SU-DHL-6 (cell line): ENCODE data around the gene NXNL1.

Experiments used
- H2AFZ ChIP-seq: fragments of 200-600 bp; sonication (generic); 2 replicates; pipeline ENCODE4 v1.6.1; 2014; ENCODE audit warnings: low read depth, mild to moderate bottlenecking, moderate library complexity, mixed read lengths, antibody characterized with exemption, low read length; ENCODE audit not compliant: severe bottlenecking
- H3F3A ChIP-seq: fragments of 200-600 bp; shearing (Covaris generic); 2 replicates; pipeline ENCODE4 v1.6.0; 2016; ENCODE audit warnings: antibody characterized with exemption, mild to moderate bottlenecking; ENCODE audit not compliant: insufficient read depth
- H3K27ac ChIP-seq: fragments of 200-600 bp; sonication (generic); 2 replicates; pipeline ENCODE4 v1.5.1; 2016; ENCODE audit warnings: low read depth, mild to moderate bottlenecking, low read length, moderate library complexity, mixed read lengths
- H3K27me3 ChIP-seq: fragments of 200-600 bp; sonication (generic), shearing (Covaris generic); 2 replicates; pipeline ENCODE4 v1.6.0; 2014; ENCODE audit warnings: mild to moderate bottlenecking, low read length
- H3K36me3 ChIP-seq: fragments of 200-600 bp; sonication (generic); 2 replicates; pipeline ENCODE4 v1.6.1; 2014; ENCODE audit warnings: mild to moderate bottlenecking, low read length, mixed read lengths
- H3K4me2 ChIP-seq: fragments of 300-600, 200-600 bp; shearing (Covaris generic), sonication (generic); 2 replicates; pipeline ENCODE4 v1.6.0; 2014; ENCODE audit warnings: low read length, low read depth, mild to moderate bottlenecking; ENCODE audit not compliant: poor library complexity, severe bottlenecking
- H3K4me3 ChIP-seq: fragments of 200-600 bp; sonication (generic); 2 replicates; pipeline ENCODE4 v1.5.1; 2014; ENCODE audit warnings: antibody characterized with exemption, low read length, mild to moderate bottlenecking, mixed read lengths; ENCODE audit not compliant: insufficient read depth, poor library complexity, severe bottlenecking
- H3K79me2 ChIP-seq: fragments of 200-600 bp; sonication (generic); 2 replicates; pipeline ENCODE4 v1.6.1; 2014; ENCODE audit warnings: mild to moderate bottlenecking, low read length, moderate library complexity; ENCODE audit not compliant: insufficient read depth
- H3K9ac ChIP-seq: fragments of 200-600 bp; sonication (generic); 2 replicates; pipeline ENCODE4 v1.7.0; 2014; ENCODE audit warnings: mild to moderate bottlenecking, low read length
- H3K9me2 ChIP-seq: fragments of 200-600 bp; sonication (generic); replicated peaks from 2 replicates; pipeline ENCODE4 v1.6.1; 2014; ENCODE audit warnings: low read length; ENCODE audit not compliant: insufficient read depth
- H3K9me3 ChIP-seq: fragments of 200-600 bp; sonication (generic); 2 replicates; pipeline ENCODE4 v1.6.1; 2014; ENCODE audit warnings: low read length, mixed read lengths; ENCODE audit not compliant: insufficient read depth
- H4K20me1 ChIP-seq: fragments of 200-600 bp; sonication (generic); 2 replicates; pipeline ENCODE4 v1.6.1; 2014; ENCODE audit warnings: low read depth, mild to moderate bottlenecking, antibody characterized with exemption, low read length, moderate library complexity, mixed read lengths
- EZH2phosphoT487 ChIP-seq: fragments of 200-600 bp; sonication (generic), shearing (Covaris generic); conservative IDR thresholded peaks from 2 replicates; pipeline ENCODE4 v1.6.1; 2018; ENCODE audit warnings: mild to moderate bottlenecking, antibody characterized with exemption, low read length, moderate library complexity, mixed read lengths
- TF ChIP-seq, protein P1 (sequence below): fragments of 200-600 bp; sonication (generic); IDR thresholded peaks from one replicate; pipeline ENCODE4 v1.5.1; 2017; ENCODE audit warnings: antibody characterized with exemption, mild to moderate bottlenecking, low read length, moderate library complexity; ENCODE audit not compliant: insufficient read depth, poor library complexity, severe bottlenecking

The NXNL1 gene

DNA sequence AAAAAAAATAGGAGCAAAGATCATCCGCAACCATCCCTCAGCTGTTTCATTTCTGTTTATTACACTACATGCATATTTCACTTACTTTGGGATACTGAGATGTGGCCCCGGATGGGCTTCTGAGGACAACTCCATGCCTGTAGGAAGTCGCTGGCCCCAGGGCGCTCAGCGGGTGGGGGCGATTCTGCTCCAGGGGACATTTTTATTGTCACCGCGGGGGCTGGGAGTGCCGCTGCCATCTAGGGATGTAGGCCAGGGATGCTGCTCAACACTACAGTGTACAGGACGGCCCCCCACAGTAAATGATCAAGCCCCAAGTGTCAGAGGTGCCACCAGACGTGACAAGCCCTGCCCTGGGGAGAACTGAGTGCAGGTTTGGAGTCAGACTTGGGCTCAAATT lies 48.9 kb downstream of the NXNL1 start:
- no peaks in the 10 kb centered on the region for H3K79me2 ChIP-seq
- peaks cover 8% of the 10 kb centered on the region; the same call in 1 of the 2 replicates for H3F3A ChIP-seq
- H3K4me2 ChIP-seq = peak overlapping the region; percentile 52
- H3K9me2 ChIP-seq = no peaks in the 10 kb centered on the region
- no peaks in the 10 kb centered on the region for H3K9me3 ChIP-seq
- H3K4me3 ChIP-seq = no peak overlapping the region
- no peaks in the 10 kb centered on the region for H3K36me3 ChIP-seq
- no peak overlapping the region for H2AFZ ChIP-seq
- no peaks in the 10 kb centered on the region for H3K27me3 ChIP-seq
- no peaks in the 10 kb centered on the region for H4K20me1 ChIP-seq
- peak overlapping the region; percentile 32 for H3K9ac ChIP-seq
- TF ChIP-seq, protein P1, sequence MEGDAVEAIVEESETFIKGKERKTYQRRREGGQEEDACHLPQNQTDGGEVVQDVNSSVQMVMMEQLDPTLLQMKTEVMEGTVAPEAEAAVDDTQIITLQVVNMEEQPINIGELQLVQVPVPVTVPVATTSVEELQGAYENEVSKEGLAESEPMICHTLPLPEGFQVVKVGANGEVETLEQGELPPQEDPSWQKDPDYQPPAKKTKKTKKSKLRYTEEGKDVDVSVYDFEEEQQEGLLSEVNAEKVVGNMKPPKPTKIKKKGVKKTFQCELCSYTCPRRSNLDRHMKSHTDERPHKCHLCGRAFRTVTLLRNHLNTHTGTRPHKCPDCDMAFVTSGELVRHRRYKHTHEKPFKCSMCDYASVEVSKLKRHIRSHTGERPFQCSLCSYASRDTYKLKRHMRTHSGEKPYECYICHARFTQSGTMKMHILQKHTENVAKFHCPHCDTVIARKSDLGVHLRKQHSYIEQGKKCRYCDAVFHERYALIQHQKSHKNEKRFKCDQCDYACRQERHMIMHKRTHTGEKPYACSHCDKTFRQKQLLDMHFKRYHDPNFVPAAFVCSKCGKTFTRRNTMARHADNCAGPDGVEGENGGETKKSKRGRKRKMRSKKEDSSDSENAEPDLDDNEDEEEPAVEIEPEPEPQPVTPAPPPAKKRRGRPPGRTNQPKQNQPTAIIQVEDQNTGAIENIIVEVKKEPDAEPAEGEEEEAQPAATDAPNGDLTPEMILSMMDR = no peak
- TF ChIP-seq EZH2phosphoT487 = no peak
- peak overlapping the region; percentile 51 for H3K27ac ChIP-seq

DNA sequence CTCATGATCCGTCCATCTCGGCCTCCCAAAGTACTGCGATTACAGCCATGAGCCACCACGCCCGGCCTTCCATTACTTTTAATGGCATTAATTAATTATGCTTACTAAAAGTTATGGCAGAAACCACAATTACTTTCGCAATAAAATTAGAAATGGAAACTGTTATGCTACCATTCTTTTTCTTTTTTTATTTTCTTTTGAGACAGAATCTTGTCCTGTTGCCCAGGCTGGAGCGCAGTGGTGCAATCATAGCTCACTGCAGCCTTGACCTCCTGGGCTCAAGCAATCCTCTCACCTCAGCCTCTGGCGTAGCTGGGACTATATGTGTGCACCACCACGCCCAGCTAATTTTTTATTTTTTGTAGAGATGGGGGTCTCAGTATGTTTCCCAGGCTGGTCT lies 50.7 kb downstream of the NXNL1 start:
- Histone ChIP-seq H3K27ac (no peak overlapping the region), H3K4me2 (no peak overlapping the region), H3K27me3 (no peaks in the 10 kb centered on the region), H3K4me3 (no peak overlapping the region), H4K20me1 (no peaks in the 10 kb centered on the region), H3K9me2 (no peaks in the 10 kb centered on the region), H3K36me3 (no peaks in the 10 kb centered on the region), H3K9me3 (no peaks in the 10 kb centered on the region), H2AFZ (no peak overlapping the region), H3F3A (peaks cover 12% of the 10 kb centered on the region; the same call in 1 of the 2 replicates), H3K79me2 (0 out of 2 replicates have a peak, but pooled peaks cover under 1% of the 10 kb centered on the region), H3K9ac (no peak overlapping the region)
- no peak for TF ChIP-seq EZH2phosphoT487
- TF ChIP-seq, protein P1 = no peak

DNA sequence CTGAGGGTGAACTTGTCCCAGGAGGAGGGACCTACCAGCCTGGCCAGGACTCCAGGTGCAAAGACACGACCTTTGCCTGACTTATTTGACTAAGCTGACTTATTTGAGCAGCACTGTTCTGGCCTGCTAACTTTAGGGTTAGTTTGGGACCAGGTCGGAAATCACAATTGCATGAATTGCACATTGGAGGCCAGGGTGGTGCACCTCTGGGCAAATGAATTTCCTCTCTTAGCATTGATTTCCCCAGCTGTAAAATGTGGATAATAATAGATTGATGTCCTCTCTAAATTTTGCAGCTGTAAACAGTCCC lies 53.9 kb downstream of the NXNL1 start:
- Histone ChIP-seq H3F3A (peaks cover 7% of the 10 kb centered on the region; the same call in 1 of the 2 replicates), H3K9ac (peak overlapping the region; percentile 49), H3K79me2 (peaks cover 8% of the 10 kb centered on the region; the same call in 1 of the 2 replicates), H3K27ac (peak overlapping the region; percentile 69), H3K36me3 (no peaks in the 10 kb centered on the region), H3K9me3 (no peaks in the 10 kb centered on the region), H4K20me1 (no peaks in the 10 kb centered on the region), H3K9me2 (no peaks in the 10 kb centered on the region), H3K27me3 (no peaks in the 10 kb centered on the region), H3K4me3 (peak overlapping the region; percentile 53), H2AFZ (no peak overlapping the region), H3K4me2 (peak overlapping the region; percentile 63)
- TF ChIP-seq, protein P1 = no peak
- no peak for TF ChIP-seq EZH2phosphoT487
